ENCODE data around the gene VAT1. TPM values are rescaled to one million over a fixed set of nuclear protein-coding genes. Genes with fewer than 3 reads are reported as not detected.
"Not testable (repeated sequence)": the region's sequence is repeated elsewhere in the genome, so short reads cannot be mapped to it uniquely, and the experiment has no call there.

Gene VAT1
- total RNA-seq (2014; rRNA removed), result 248 and 297 TPM in 2 replicates
- polyA plus RNA-seq (2012), result 600 TPM

GRCh38 chr17:43021741-43022512, at the start of gene VAT1:
VAT1 (minus strand) TSS chr17:43022385; CDS start chr17:43022322, 63 bp downstream.
- peak; percentile 73 for DNase-seq (ENCODE audit: low read depth)

- DNase-seq (ENCODE audit: low read depth), result no peak
Measured at GRCh38 chr17:43070872-43071271, 48.7 kb upstream of the VAT1 start.

DNA sequence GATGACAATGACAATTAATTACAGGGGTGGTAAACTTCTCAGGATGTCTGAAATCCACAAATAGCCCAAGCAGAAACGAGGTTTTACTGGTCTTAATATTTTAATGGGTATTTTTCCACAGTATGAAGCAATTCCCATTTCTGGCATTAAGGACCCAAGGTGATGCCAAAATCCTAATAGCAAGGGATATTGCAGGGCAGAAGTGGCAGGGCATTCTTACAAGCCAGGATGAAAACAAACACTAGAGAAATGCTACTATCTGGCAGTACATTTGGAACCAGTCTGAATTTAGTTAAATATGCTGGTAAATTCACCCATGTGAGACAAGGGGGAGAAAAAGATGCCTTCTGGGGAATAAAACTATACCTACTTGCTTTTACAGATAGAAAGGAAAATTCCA, 48.1 kb upstream of the VAT1 start:
- DNase-seq (ENCODE audit: low read depth), result no peak

- no peak for DNase-seq (ENCODE audit: low read depth)
Measured at GRCh38 chr17:43069368-43069898, 47.2 kb upstream of the VAT1 start.

- peak; percentile 4 for DNase-seq (ENCODE audit: low read depth)
Measured at GRCh38 chr17:43068570-43069367, 46.6 kb upstream of the VAT1 start.

- DNase-seq (ENCODE audit: low read depth), result no peak
Measured at GRCh38 chr17:43062984-43063638, 40.9 kb upstream of the VAT1 start.

DNA sequence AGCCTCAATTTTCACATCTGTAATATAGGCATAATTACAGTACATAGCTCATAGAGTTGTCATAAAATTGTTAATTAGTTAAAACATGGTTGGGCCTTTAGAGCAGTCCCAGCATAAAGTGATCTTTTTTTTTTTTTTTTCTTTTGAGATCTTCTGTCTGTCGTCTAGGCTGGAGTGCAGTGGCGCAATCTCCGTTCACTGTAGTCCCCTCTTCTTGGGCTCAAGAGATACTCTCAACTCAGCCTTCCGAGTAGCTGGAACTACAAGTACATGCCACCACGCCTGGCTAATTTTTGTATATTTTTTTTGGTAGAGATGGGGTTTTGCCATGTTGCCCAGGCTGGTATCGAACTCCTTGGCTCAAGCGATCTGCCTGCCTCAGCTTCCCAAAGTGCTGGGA, 33.9 kb upstream of the VAT1 start:
- no peak for DNase-seq (ENCODE audit: low read depth)

DNA sequence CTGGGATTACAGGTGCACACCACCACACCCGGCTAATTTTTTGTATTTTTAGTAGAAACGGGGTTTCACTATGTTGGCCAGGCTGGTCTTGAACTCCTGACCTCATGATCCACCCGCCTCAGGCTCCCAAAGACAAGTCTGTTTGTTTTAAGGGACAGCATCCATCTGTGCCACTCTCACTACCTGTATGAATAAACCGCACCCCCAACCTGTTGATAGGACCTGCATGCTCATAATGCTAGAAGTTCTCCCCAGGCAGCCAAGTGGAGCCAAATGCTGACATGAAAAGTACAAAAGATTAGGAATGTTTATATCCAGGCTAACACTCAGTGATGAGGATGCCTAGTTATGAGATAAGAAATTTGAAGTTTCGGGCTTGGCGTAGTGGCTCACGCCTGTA, 30.8 kb upstream of the VAT1 start:
- not testable (repeated sequence) for DNase-seq (ENCODE audit: low read depth)

DNA sequence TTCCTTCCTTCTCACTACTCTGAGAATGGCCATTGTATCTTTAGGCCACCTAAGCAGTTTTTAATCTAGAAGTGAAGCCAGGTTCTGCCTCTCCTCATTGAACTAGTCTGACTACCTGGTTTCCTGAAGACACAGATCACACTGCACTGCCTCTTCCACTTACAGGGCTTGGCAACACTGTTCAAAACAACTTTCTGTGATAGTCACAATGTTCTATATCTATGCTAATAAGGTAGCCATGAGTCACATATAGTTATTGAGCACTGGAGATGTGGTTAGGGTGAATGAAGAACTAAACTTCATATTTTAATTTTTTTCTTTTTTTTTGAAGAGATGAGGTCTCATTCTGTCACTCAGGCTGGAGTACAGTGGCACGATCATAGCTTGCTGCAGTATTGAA, 29.8 kb upstream of the VAT1 start:
- no peak for DNase-seq (ENCODE audit: low read depth)

GRCh38 chr17:43044024-43044423, 21.8 kb upstream of the VAT1 start:
- DNase-seq (ENCODE audit: low read depth), result no peak

DNA sequence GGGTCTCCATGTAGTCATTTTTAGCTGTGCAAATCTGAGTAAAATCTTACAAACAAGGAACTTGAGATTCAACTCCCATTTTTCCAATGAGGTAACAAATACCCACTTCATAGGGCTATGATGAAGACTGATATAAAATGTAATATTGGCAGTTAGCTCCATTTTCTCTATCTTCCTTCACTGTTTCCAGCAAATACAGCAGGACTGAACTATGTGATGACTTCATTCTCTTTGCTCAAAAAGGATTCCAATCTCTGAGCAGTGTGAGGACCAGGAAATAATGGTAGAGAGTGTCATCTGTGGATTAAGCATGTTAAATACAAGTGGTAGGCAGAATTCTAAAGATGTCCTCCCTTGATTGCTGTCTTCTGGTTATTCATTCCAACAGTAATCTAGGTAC, 21.1 kb upstream of the VAT1 start:
- no peak for DNase-seq (ENCODE audit: low read depth)

DNA sequence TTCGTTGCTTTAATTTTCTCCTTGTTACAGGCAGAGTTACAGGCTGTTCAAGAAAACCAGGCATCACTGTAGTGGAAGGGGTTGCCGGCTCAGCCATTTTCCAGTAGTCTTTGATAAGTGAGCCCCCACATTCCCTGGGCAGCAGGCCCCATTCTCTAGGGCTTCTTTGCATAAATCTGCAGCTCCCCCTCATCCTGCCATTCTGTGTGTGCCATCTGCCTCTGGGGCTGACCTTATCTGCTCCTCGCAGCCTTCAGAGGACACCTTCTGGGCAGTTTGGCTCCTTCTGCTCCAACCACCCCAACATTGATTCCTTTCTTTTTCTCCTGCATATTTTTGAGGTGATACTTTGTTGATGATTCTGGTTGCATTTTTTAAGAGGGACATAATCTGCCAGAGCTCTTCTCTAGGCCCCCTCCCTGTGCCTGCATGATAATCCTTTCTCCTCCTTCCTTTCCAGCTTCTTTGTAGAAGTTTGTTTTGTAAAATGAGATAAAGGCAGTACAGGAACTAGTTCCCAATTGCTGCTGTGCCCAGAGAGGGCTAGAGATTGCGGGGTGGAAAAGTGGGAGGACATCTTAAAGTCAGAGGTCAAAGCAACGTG, 19.9 kb upstream of the VAT1 start:
- no peak for DNase-seq (ENCODE audit: low read depth)

GRCh38 chr17:43040655-43041054, 18.5 kb upstream of the VAT1 start:
- no peak for DNase-seq (ENCODE audit: low read depth)

GRCh38 chr17:43039646-43040045, 17.5 kb upstream of the VAT1 start:
- no peak for DNase-seq (ENCODE audit: low read depth)

DNA sequence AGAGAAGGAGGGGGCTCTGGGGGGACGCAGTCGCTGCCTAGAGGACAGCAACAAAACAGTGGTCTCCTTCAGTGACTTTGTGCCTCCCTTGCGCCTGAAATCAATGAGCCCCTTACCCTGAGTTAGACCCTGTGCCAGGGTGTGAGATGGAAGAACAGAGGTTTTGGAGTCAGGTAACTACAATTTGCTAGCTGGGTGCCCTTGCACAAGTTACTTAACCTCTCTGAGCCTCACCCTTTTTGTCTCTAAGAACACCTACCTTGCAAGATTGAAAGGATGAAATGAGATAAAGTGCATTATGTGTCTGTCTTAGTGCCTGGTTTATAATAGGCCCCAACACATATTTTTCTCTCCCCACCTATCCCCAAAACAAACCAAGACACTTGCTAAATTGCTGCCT, 12.7 kb upstream of the VAT1 start:
- no peak for DNase-seq (ENCODE audit: low read depth)

- no peak for DNase-seq (ENCODE audit: low read depth)
Measured at GRCh38 chr17:43033948-43034881, 12.0 kb upstream of the VAT1 start.

- no peak for DNase-seq (ENCODE audit: low read depth)
Measured at GRCh38 chr17:43031666-43032065, 9.5 kb upstream of the VAT1 start.

DNA sequence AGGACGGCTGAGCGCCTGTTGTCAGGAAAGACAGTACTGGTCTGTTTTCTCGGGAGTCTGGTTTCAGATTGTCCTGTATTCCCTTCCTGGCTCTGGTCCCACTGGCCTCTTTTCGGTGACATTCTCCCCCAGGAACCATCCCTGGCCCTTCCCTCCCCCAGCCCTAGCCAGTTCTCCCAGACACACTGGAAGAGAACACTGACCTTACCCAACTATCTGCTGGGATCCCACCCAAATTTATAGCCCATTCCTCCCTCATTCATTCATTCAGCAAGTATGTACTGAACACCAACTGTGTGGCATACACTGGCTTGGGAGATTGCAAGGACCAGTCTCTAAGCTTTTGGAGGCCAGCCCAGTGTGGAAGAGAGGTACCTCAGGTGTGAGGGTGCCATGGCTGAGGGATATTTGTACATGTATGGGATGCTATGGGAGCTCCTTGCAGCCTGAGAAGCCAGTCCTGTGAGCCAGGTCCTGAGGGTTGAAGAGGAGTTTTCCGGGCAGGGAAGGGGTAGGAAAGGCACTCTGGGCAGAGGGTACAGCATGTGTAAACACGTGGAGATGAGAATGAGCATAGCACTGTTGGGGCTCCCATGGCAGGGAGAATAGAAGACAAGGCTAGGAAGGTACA, 8.1 kb upstream of the VAT1 start:
- DNase-seq (ENCODE audit: low read depth), result no peak

- peak; percentile 89 for DNase-seq (ENCODE audit: low read depth)
Measured at GRCh38 chr17:43028221-43028861, 6.2 kb upstream of the VAT1 start.

Measured in LHCN-M2 (cell line).